Neural progenitor cell (in vitro differentiated cells): ENCODE data around the gene MYH6.

ENCODE experiments used
- EZH2 ChIP-seq: fragments of 200-600 bp; sonication (generic); IDR thresholded peaks from 2 replicates; pipeline ENCODE4 v1.6.1; 2017; ENCODE audit warnings: antibody characterized with exemption, mild to moderate bottlenecking, moderate library complexity
- TF ChIP-seq, protein P1 (sequence below): fragments of 200-600 bp; sonication (generic); IDR thresholded peaks from 2 replicates; pipeline ENCODE4 v1.5.1; 2017; ENCODE audit warnings: antibody characterized with exemption, mild to moderate bottlenecking

DNA sequence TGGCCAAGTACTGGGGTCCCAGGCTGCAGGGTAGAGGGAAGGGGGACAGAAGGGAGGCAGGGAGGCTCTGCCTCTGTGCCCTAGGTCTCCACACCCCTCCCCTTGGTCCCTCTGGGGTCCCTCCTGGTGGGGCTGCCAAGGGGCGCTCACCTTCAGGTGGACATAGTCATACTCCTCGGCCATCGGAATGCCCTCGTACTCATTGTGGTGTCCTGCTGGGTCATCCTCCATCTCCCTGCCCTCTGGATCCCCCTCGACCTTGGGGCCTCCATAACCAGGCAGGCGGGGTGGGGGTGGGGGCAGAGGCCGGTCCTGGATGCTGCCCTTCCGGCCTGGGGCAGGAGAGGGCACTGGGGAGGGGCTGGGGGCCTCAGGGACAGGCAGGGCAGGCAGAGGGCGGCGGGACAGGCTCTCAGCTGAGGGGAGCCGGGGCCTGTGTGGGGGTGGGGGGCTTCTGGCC is 48.9 kb downstream of the MYH6 start:
- TF ChIP-seq, protein P1, sequence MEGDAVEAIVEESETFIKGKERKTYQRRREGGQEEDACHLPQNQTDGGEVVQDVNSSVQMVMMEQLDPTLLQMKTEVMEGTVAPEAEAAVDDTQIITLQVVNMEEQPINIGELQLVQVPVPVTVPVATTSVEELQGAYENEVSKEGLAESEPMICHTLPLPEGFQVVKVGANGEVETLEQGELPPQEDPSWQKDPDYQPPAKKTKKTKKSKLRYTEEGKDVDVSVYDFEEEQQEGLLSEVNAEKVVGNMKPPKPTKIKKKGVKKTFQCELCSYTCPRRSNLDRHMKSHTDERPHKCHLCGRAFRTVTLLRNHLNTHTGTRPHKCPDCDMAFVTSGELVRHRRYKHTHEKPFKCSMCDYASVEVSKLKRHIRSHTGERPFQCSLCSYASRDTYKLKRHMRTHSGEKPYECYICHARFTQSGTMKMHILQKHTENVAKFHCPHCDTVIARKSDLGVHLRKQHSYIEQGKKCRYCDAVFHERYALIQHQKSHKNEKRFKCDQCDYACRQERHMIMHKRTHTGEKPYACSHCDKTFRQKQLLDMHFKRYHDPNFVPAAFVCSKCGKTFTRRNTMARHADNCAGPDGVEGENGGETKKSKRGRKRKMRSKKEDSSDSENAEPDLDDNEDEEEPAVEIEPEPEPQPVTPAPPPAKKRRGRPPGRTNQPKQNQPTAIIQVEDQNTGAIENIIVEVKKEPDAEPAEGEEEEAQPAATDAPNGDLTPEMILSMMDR: no peak
- no peak for TF ChIP-seq EZH2
